HepG2 (cell line): ENCODE measurements around the gene SDK2.

ENCODE experiments used
- EP300 ChIP-seq, 3 experiments: sonication (generic) in 1 of 3; formaldehyde crosslinking in 1 of 3; IDR thresholded peaks; 2 replicates each; pipeline versions ENCODE4 v1.5.1 to v1.6.1; 2011 to 2020; ENCODE audit warnings: low read depth in 2 of 3, low read length in 2 of 3, borderline replicate concordance in 1 of 3, improper control_type of control experiment in 1 of 3, mild to moderate bottlenecking in 1 of 3, missing genetic modification reagents in 1 of 3, moderate library complexity in 1 of 3
- JUND ChIP-seq: sonication (generic); formaldehyde crosslinking; IDR thresholded peaks from 2 replicates; pipeline ENCODE4 v1.8.0; 2022; ENCODE audit warnings: mild to moderate bottlenecking, missing genetic modification reagents
- SRSF9 ChIP-seq: fragments of 200-400 bp; formaldehyde crosslinking; IDR thresholded peaks from 2 replicates; pipeline ENCODE4 v1.6.1; 2018; ENCODE audit warnings: borderline replicate concordance, mild to moderate bottlenecking, low read depth, low read length; ENCODE audit not compliant: insufficient read depth, poor library complexity, severe bottlenecking
- TAF1 ChIP-seq: sonication (generic); formaldehyde crosslinking; IDR thresholded peaks from 2 replicates; pipeline ENCODE4 v1.4.0; 2020; ENCODE audit warnings: missing genetic modification reagents
- ZNF263 ChIP-seq: sonication (generic); formaldehyde crosslinking; IDR thresholded peaks from 2 replicates; pipeline ENCODE4 v1.4.0; 2020; ENCODE audit warnings: missing genetic modification reagents

DNA sequence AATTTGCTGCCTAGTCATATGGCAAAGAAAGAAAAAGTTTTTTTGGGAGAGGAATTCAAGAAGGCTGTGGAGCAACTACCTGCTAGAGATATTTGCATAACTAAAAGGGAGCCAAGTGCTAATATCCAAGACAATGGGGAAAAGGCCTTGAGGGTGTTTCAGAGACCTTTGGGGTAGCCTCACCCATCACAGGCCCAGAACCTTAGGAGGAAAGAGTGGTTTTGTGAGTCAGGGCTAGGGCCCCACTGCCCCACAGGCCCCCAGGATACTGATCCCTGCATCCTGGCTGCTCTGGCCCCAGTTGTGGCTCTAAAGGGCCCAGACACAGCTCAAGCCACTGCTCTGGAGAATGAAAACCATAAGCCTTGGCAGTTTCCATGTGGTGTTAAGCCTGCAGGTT lies 41.9 kb upstream of the SDK2 start:
- TF ChIP-seq ZNF263 (CRISPR knock-in tag) (no peak), JUND (CRISPR knock-in tag) (no peak), TAF1 (CRISPR knock-in tag) (no peak), SRSF9 (no peak), EP300 (IDR thresholded peaks at IDR 0.05; ENCODE audit: low read depth in 2 of 2, low read length in 2 of 2) (no peak), EP300 (CRISPR knock-in tag; IDR thresholded peaks at IDR 0.05; ENCODE audit: borderline replicate concordance) (no peak)
